ENCODE data around the gene GUCA2B. TPM values are rescaled to one million over a fixed set of nuclear protein-coding genes. Genes with fewer than 3 reads are reported as not detected.

GUCA2B gene
- polyA plus RNA-seq, 3 donors from 2014 or later, result not detected

DNA sequence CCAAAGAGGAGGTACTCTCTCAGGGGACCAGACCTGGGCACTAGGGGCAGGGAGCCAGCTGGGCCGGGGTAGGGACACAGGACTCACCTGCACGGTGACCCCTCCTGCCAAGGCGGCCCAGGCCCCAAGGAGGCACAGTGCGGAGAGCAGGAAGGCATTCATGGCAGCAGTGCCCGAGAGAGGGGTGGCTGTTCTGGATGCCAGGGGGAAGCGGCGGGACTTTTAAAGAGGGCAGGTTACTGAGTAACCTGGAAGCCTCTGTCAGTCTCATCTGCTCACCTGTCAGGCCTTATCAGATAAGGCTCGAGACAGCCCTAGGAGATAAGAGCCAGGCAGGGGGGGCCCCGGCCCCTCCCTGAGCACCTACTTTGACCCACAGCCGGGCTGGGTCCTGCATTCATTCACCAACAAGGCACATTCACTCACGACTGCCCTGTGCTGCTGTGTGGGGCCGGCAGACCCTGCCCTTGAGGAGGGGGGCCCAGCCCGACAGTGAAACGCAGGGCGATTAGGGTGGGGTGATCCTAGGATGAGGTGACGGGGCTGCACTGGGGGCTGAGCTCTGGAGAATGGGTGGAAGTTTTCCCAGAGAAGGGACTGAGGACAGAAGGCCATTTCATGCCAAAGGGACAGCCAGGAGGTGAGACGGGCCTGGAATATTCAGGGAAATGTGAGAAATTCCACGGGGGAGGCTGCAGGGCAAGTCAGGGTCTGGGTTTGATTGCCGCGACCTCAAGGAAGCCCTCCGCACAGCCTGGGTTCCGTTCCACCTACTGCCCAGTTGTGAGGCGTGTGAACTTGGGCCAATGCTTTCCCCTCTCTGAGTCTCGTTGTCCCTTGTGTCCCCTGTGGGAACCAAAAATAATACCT lies 11.6 kb downstream of the GUCA2B start, which contains the start of gene GUCA2A:
TSS of gene GUCA2A (minus strand) at position 195 of the 870 bp plus-strand sequence. CDS start at position 162, 33 bp downstream.
- Mint-ChIP-seq H3K9me3 (peaks cover 6 to 12% (median 10%) of the 10 kb centered on the region in 6 donors), H3K4me1 (peaks cover 6 to 8% of the 10 kb centered on the region in 2 donors), H3K36me3 (peaks cover 4 to 13% (median 6%) of the 10 kb centered on the region in 3 donors), H3K4me3 (no peak within 1 kb of the TSS), H3K27me3 (ENCODE audit: low read depth in 3 of 3) (peaks cover 2 to 6% (median 5%) of the 10 kb centered on the region in 3 donors), H3K27ac (no peak within 1 kb of the TSS)
- DNase-seq, result no peak

DNA sequence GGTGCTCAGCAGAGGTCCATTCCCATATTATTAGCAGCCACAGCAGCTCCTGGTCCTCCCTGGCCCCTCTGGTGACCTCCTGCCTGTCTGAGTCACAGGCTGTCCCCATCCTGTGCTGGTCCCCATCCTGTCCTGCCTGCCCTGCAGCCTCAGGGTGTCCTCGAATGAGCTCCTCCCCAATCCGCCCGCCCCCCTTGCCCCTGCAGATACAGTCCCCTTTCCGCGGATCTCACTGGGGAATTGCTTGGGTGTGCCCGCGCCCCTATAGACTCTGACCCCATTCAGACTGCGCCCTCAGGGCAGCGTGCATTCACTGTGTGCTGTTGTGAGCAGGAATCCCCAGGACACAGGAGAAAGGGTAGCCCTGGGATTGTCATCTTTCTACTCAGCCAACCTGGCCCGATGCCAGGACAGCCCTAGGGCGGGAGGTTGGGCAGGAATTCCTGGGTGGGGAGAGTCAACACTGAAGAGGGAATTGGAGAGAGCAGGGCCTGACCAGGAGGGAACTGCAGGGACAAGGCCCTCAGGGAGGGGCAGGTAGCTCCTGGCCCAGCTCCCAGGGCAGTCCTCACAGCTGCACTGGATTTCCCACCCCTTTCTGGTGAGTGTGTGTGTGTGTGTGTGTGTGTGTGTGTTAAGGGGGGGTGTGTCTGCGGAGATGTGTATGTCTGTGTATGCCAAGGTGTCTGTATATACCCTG lies 12.5 kb downstream of the GUCA2B start:
- H3K27me3 Mint-ChIP-seq (ENCODE audit: low read depth in 3 of 3), result peaks cover 2 to 6% (median 5%) of the 10 kb centered on the region in 3 donors
- no peak for DNase-seq
- peaks cover 1 to 7% (median 3%) of the 10 kb centered on the region in 3 donors for H3K36me3 Mint-ChIP-seq
- H3K27ac Mint-ChIP-seq, result no peak overlapping the region
- H3K9me3 Mint-ChIP-seq, result peaks cover 5 to 9% (median 7%) of the 10 kb centered on the region in 6 donors
- no peak overlapping the region for H3K4me3 Mint-ChIP-seq
- peaks cover 6 to 8% of the 10 kb centered on the region in 2 donors for H3K4me1 Mint-ChIP-seq

DNA sequence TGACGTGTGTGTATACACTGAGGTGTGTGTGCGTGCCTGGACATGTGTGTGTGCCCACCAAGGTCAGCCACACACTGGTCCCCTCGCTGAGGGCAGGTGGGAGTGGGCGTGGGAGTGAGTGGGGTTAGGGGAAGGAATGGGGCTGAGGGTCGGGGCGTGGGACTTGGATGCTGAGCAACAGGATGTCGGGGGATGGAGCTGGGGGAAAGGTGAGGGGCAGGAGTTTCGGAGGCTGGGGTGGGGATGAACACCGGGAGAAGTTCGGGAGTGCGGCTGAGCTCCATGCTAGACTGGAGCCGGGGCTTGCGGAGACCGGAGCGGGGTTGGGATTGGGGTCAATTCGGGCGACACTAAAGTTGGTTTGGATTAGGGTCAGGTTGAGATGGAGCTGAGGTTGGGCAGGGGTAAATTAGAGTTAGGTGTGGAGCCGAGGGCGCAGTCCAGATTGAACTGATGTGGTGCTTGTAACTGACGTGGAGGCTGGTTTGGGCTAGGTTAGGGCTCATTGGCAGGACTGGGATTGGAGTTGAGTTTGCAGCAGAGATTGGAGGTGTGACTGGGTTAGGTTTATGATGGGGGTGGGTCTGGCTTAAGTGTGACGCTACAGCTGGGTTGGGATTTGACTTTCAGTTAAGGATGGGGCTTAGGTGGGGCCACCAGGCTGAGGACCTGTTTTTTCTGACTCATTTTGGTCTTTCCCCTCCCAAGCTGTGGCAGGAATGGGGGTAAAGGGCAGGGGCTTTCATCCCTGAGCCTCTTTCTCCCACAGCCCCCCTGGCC lies 14.6 kb downstream of the GUCA2B start:
- no peaks in the 10 kb centered on the region for H3K9me3 Mint-ChIP-seq
- H3K36me3 Mint-ChIP-seq, result no peaks in the 10 kb centered on the region
- H3K4me1 Mint-ChIP-seq, result no peaks in the 10 kb centered on the region
- peaks cover 2 to 5% (median 4%) of the 10 kb centered on the region in 3 donors for H3K27me3 Mint-ChIP-seq (ENCODE audit: low read depth in 3 of 3)
- H3K27ac Mint-ChIP-seq, result no peak overlapping the region
- no peak overlapping the region for H3K4me3 Mint-ChIP-seq
- DNase-seq, result no peak

DNA sequence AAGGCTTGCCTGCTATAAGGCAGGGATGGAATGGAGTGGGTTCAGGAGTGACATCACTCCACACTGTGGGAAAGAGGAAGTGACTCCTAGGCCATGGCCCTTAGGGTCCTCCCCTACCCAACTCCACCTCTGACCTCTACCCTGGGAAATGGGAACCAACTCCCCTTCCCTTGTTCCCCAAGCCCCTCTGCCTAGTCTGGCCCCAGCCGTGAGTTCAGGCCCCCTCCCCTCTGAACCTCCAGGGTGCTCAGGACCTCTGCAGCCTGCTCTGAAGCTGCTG lies 15.1 kb downstream of the GUCA2B start:
- Mint-ChIP-seq H3K4me3 (no peak overlapping the region), H3K36me3 (no peaks in the 10 kb centered on the region), H3K4me1 (no peaks in the 10 kb centered on the region), H3K27ac (no peak overlapping the region), H3K9me3 (no peaks in the 10 kb centered on the region), H3K27me3 (ENCODE audit: low read depth in 3 of 3) (peaks cover 2 to 5% (median 4%) of the 10 kb centered on the region in 3 donors)
- no peak for DNase-seq

DNA sequence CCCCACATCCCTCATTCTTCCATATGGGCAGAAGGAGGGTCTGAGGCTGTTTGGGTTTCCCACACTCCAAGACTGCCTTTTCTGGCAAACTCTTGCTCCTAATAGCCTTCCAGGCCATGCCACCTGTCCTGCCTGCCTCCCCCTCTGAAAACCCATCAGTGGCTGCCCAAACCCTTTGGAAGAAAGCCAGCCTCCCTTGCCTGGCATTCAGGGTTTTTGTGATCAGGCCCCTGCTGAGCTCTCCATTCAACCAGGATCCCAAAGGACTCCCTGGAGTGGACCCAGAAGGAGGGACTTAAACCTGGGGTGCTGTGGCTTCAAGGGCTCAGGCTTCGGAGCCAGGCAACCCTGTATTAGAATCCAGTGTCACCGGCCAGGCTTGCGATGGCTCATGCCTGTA lies 15.6 kb downstream of the GUCA2B start:
- Mint-ChIP-seq H3K9me3 (no peaks in the 10 kb centered on the region), H3K27me3 (ENCODE audit: low read depth in 3 of 3) (peaks cover 2 to 5% (median 4%) of the 10 kb centered on the region in 3 donors), H3K27ac (no peak overlapping the region), H3K36me3 (no peaks in the 10 kb centered on the region), H3K4me1 (no peaks in the 10 kb centered on the region), H3K4me3 (no peak overlapping the region)
- no peak for DNase-seq

DNA sequence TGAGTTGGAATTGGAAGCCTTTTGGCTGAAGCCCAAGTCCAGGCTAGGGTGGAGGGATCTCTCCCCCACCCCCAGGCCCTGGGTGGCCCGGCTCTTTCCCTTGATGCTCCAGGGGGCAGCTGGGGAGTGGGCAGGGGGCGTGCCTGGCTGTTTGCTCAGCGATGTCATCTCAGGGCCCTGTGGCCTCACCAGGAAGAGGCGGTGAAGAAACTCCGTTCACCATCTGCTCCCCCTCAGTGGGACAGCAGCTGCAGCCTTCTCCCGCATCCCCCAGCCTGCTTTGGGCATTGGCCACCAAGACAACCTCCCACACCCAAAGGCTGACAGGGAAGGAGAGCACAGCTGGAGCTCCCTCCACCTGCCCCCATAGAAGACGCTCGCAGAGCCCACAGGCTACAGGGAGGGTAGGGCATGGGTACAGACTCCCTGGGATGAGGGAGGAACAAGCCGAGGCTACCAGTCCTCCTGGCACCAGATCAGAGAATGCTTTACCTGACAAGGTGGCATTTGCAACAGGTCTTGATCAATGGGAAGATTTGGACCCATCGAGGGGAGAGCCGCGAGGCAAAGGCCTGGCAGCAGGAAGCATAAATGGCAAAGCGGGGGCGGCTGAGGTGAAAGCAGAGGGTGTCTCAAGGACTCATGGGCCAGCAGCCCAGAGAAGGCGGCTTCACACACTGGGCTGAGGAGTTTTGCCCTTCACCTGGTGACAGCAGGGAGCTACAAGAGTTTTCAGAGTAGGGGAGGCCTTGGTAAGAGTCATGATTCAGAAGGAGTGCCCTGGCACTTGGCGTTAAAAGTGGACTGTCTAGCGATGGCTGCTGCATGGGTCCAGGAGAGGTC lies 17.8 kb downstream of the GUCA2B start:
- H3K27ac Mint-ChIP-seq, result no peak overlapping the region
- no peaks in the 10 kb centered on the region for H3K4me1 Mint-ChIP-seq
- H3K27me3 Mint-ChIP-seq (ENCODE audit: low read depth in 3 of 3), result peaks cover 2 to 8% (median 5%) of the 10 kb centered on the region in 3 donors
- no peaks in the 10 kb centered on the region for H3K36me3 Mint-ChIP-seq
- no peaks in the 10 kb centered on the region for H3K9me3 Mint-ChIP-seq
- H3K4me3 Mint-ChIP-seq, result no peak overlapping the region
- no peak for DNase-seq

DNA sequence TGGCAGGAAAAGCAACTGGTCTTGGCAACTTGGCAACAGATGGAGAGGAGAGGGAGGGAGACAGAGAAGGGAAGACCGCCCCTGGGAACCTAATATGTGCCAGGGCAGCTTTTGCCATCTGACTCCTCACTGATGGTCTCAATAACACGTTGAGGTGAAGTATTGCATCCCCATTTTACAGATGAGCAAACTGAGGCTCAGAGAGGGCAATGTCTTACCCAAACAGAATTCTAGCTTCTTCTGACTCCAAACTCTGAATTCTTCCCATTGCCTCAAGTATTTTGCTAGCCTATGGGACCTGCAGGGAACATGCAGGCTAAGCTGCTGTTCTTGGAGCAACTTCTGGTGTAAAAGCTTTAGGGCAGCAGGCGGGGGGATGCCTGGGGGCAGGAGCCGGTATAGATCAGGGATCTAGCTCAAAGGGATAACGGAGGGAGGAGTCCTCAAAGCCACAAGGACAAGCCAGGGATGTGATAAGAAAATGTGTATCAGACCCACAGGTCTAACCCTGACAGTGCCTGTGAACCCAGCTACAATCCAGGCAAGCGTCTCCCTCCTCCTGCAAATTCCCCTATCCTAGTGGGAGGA lies 18.6 kb downstream of the GUCA2B start:
- H3K4me1 Mint-ChIP-seq, result no peaks in the 10 kb centered on the region
- no peak for DNase-seq
- no peaks in the 10 kb centered on the region for H3K9me3 Mint-ChIP-seq
- H3K27me3 Mint-ChIP-seq (ENCODE audit: low read depth in 3 of 3), result peaks cover 2 to 7% (median 5%) of the 10 kb centered on the region in 3 donors
- peak overlapping the region in 1 of 6 donors; percentile 41 for H3K27ac Mint-ChIP-seq
- H3K36me3 Mint-ChIP-seq, result peaks cover 0 to 1% (median 0%) of the 10 kb centered on the region in 3 donors
- H3K4me3 Mint-ChIP-seq, result no peak overlapping the region

DNA sequence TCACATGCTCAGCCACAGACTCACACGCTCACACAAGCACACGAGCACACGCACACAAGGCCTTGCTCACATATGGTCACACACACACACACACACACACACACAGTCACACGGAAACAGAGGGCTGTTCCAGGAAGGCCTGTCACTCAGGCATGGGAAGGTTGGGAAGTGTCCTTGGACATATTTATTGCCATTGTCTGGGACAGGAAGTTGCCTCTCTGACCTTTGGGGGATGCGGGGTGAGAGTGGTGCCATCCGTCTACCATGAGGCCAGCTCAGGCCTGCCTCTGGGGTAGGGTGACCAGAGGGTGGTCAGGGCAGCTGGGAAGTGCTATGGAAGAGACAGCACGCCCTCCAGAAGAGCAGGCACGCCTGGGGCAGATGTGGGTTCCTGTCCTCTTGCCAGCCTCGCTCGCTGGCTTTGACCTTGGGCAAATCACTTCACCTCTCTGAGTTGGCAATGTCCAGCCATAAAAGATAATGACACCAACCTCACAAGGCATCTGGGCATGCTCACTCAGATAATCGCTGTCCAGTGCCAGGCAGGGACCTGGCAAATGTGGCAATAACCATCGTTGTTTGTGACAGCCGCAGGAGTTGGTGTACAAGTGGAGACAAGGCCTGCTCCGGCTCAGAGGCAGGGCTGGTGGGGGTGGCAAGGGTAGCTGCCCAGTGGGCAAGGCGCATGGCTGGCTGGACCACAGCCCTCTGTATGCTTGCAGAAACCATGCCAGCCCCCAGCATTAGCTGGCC lies 19.3 kb downstream of the GUCA2B start:
- H3K9me3 Mint-ChIP-seq, result no peaks in the 10 kb centered on the region
- peak overlapping the region in 1 of 6 donors; percentile 16 for H3K27ac Mint-ChIP-seq
- H3K36me3 Mint-ChIP-seq, result peaks cover 0 to 3% (median 0%) of the 10 kb centered on the region in 3 donors
- H3K27me3 Mint-ChIP-seq (ENCODE audit: low read depth in 3 of 3), result peaks cover 2 to 7% (median 5%) of the 10 kb centered on the region in 3 donors
- H3K4me1 Mint-ChIP-seq, result no peaks in the 10 kb centered on the region
- DNase-seq, result no peak
- no peak overlapping the region for H3K4me3 Mint-ChIP-seq

DNA sequence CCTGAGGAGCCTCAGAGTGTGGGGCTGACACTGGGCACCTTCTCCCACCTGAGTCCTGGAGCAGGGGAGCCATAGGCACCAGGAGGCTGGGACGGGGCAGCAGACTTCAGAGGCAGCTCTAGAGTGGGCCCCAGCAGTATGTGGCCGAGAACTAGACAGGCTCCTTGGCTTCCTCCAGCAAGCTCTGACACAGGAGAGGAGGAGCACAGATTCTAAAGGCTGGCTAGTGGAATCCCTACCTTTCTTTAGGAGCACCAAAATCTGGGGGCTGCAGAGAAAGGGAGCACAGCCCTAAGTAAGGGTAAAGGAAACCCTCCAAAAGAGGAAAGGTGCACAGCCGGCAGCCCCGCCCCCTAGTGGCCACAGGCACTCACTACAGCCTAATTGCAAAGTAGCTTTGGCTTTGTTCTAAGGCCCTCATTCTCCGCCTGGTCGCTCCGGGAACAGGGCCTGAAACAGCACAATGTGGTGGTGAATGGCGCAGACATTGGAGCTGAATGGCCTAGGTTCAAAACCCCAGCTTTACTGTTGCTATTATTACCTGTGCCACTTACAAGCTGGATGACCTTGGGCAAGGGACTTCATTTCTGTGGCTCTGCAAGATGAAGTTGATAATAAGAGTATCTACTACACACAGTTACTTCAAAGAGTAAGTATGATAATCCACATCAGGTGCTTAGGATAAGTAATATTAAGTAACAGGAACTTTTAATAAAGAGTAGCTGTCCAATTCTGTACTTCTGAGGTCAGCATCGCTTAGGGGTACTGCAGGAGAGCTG lies 20.1 kb downstream of the GUCA2B start:
- no peak overlapping the region for H3K4me3 Mint-ChIP-seq
- no peaks in the 10 kb centered on the region for H3K4me1 Mint-ChIP-seq
- H3K27ac Mint-ChIP-seq, result no peak overlapping the region
- no peaks in the 10 kb centered on the region for H3K9me3 Mint-ChIP-seq
- peaks cover 0 to 3% (median 0%) of the 10 kb centered on the region in 3 donors for H3K36me3 Mint-ChIP-seq
- DNase-seq, result peak; percentile 41 to 62 (median 48)
- peaks cover 2 to 7% (median 5%) of the 10 kb centered on the region in 3 donors for H3K27me3 Mint-ChIP-seq (ENCODE audit: low read depth in 3 of 3)

DNA sequence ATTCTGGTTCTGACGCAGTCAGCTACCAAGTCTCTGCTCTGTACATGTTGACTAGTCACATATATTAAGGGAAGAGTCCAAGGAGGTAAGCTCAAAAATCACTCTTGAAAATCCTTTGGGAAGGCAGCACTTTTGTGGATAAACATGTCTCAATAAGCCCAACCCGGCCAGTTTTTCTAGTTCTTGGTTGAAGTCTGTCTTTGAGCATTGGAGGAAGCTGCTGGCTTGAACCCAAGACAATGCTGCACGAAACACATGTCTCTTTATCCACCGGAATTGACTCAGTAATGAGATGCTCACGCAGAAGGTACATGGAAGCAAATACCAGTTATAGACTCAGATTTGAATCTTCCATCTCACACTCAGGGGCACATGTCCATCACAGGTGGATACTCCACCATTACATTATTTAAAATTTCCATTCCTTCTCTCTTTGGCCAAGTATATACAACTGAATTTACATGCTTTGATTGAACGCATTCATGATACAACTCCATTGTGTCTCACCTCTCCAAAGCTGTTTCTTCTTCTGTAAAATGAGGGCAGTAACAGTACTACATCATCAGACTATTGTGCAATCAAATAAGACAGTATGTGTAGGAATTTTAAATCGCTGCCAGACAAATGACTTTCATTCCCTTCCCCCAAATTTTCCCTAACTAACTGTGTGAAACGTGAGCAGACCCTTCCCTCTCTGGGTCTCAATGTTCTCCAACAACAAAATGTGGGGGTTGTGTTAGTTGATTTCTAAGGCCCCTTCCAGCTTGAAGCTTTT lies 20.9 kb downstream of the GUCA2B start:
- Mint-ChIP-seq H3K9me3 (no peaks in the 10 kb centered on the region), H3K27ac (no peak overlapping the region), H3K4me1 (no peaks in the 10 kb centered on the region), H3K27me3 (ENCODE audit: low read depth in 3 of 3) (peaks cover 2 to 4% (median 4%) of the 10 kb centered on the region in 3 donors), H3K4me3 (no peak overlapping the region), H3K36me3 (peaks cover 0 to 3% (median under 1%) of the 10 kb centered on the region in 3 donors)
- no peak for DNase-seq
